GM11168 (cell line): ENCODE results near the gene CFAP69.

ENCODE experiments used
- in situ Hi-C: fragments of 300-500 bp; cut with MboI; formaldehyde crosslinking; loops from one replicate; pipeline ENCODE4 v1.12.0; 2022; ENCODE audit warnings: low sequenced_read_pairs; ENCODE audit not compliant: unreplicated experiment

The CFAP69 gene

DNA sequence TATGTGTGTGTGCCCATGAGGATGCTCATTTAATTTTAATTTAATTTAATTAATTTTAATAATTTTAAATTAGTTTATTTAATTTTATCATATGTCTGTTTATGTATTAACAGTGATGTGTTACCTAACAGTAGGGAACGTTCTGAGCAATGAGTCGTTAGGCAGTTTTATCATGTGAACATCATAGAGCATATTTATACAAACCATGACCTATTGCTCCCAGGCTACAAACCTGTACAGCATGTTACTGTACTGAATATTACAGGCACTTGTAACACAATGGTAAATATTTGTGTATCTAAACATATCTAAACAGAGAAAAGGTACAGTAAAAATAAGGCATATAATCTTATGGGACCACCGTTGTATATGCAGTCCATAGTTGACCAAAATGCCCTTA lies 13.7 kb upstream of the CFAP69 start:
- in situ Hi-C loops, result no loop called here

DNA sequence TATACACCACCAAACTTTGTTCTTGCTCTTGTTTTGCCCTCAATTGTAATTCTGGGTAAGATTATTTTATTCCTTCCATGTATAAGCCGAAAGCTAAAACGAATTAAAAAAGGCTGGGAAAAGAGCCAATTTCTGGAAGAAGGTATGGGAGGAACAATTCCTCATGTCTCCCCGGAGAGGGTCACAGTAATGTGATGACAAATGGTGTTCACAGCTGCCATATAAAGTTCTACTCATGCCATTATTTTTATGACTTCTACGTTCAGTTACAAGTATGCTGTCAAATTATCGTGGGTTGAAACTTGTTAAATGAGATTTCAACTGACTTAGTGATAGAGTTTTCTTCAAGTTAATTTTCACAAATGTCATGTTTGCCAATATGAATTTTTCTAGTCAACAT lies 12.5 kb upstream of the CFAP69 start:
- in situ Hi-C loops, result no loop called here

DNA sequence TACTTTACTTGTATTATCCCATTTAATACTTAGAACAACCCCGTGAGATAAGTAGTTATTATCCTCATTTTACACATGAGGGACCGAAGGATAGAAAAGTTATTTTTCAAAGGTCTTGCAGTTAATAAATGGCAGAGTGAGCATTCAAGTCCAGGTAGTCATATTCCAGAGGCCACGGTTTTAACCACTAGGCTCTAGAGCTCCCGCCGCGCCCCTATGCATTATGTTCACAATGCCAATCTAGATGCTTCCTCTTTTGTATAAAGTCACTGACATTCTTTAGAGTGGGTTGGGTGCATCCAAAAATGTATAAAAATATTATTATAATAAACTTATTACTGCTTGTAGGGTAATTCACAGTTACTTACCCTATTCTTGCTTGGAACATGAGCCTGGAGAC lies 11.4 kb upstream of the CFAP69 start:
- in situ Hi-C loops, result no loop called here

DNA sequence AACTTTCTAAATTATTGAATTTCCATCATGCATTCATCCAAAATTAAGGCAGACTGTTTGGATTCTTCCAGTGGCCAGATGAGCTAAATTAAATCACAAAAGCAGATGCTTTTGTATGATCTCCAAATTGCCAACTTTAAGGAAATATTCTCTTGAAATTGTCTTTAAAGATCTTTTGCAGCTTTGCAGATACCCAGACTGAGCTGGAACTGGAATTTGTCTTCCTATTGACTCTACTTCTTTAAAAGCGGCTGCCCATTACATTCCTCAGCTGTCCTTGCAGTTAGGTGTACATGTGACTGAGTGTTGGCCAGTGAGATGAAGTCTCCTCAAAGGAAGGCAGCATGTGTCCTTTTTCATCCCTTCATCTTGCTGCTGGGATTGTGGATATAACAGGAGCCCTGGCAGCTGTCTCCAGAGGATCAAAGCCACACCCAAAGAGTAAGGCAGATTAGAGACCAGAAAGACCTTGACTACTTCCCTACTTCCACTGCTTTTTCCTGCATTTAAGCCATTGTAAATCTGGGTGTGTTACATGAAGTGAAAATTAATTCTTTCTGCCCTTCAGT lies 8.2 kb upstream of the CFAP69 start:
- in situ Hi-C loops, result no loop called here

DNA sequence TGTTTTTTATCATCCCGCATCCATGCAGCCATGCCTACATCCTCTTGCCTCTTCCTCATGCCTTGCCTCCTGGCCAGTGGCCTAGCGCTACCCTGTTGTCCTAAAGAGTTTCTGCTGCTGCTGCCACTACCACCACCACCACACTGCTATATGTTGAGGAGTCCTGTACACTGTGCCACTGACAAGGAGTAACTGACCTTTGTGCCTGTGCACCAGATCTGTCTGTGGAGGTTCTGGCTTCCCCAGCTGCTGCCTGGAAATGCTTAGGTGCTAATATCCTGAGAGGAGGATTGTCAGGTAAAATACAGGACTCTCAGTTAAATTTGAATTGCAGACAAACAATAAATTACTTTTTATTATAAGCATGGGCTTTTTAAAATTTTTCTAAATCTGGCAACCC lies 7.0 kb upstream of the CFAP69 start:
- in situ Hi-C loops, result no loop called here

DNA sequence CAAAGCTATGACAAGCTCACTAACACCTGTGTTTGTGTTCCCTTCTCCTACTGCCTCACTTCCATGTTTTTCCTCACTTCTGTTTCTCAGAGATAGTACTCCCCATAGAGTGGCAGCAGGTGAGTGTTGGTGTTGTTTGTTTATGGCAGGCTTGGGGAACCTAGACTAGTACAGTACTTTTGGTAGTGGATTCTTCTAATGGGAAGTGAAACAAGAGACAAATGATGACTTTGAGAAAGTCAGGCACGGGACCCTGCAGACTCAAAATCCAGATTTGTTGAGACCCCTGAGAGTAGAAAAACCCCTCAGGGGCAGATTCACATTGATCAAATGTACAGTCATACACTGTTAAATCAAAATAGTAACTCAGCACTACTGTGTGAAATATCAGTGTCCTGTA lies 6.4 kb upstream of the CFAP69 start:
- in situ Hi-C loops, result no loop called here

DNA sequence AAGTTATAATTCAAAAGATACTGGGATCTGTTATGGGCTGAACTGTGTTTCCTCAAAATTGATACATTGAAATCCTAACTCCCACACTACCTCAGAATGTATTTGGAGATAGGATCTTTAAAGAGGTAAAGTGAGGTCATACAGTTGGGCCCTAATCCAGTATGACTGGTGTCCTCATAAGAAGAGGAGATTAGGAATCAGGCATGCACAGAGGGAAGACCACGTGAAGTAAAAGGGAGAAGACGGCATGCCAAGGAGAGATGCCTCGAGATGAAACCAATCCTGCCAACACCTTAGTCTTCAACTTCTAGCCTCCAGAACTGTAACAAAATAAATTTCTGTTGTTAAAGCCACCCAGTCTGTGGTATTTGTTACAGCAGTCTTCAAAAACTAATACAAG lies 5.9 kb upstream of the CFAP69 start:
- in situ Hi-C loops, result no loop called here

DNA sequence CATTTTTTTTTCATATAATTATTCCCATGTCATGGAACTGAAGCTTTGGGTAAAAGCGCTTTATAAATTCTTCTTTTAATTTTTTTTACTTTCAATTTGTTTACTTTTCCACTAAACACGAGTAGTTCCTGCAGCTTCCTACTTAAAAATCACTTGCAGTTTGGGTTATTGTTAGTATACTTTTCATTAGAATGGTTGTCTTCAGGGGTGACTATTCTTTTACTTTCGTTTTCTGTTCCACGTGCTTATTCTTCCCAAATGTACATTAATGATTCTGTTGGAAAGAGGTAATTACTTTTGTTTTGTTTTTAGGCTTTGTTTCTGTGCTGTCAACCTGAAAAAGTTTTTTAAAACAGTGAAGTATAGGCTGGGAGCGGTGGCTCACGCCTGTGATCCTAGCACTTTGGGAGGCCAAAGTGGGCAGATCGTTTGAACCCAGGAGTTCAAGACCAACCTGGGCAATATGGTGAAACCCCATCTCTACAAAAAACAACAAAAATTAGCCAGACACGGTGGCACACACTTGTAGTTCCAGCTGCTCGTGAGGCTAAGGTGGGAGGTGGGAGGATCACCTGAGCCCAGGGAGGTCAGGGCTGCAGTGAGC lies 5.2 kb upstream of the CFAP69 start:
- in situ Hi-C loops, result no loop called here

DNA sequence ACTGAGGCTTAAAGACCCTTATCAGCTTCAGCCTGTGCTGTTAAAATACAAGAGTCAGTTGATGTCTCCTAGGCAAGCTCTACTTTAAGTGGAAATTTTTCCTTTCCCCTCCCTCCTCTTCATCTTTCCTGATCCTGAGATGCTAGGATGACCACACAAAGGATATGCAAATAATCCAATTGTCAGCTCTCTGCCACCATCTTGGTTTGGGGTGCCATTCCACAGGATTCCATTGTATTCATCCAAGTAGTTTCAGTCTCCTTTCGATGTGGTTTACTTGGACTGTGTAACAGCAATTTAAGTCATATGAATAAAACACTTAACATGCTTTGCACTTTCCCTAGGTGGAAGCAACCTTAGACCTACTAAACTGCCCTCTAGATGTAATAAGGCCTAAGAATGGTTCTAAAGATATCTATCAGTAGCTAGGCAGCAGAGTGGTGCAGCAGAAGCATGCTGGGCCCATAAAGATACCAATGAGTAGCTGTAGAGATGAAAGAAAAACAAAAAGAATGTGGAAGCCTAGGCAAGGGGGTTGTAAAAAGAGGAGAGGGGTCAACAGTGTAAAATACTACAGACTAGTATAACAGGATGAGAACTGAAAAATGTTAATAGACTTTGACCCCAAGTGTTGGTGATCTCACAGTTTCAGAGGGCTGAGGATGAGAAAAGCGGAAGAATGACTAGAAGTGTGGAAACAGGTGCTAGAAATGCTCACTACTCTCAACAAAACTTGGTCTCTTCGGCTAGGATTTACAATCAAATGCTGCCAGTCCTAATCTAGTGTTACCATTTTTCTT lies 2.4 kb upstream of the CFAP69 start:
- in situ Hi-C loops, result no loop called here

DNA sequence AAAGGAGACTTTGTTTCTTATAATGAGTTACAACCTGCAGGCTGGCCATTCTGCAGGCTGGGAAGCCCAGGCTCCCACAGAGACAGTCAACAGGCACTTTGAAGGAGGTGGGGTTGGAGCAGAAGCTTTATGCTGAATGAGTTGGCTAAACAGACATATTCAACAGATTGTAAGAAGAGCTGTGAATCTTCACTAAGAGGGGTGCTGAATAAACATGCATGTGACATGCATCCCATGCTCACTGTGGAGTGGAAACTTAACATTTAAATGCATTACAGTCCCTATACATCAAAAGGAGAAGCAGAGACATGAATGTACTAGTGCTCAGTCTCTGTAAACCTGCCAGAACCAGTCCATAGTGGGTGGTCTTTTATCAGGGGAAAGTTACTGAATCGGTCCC lies 1.4 kb upstream of the CFAP69 start:
- in situ Hi-C loops, result no loop called here

DNA sequence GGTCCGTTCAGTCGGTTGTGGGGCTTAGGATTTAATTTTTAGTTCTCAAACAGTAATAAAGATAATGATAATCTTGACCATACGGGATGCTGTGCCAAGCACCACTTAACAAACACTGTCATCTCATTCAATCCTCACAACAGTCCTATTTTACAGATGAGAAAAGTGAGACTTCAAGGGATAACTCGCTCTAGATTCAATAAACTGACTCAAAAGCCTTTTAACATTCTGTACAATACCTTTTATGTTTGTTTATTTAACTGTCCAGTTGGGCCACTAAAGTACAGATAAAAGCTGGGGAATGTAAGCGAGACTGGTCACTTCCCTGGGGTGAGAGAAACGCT lies 437 bp upstream of the CFAP69 start:
- in situ Hi-C loops, result no loop called here

DNA sequence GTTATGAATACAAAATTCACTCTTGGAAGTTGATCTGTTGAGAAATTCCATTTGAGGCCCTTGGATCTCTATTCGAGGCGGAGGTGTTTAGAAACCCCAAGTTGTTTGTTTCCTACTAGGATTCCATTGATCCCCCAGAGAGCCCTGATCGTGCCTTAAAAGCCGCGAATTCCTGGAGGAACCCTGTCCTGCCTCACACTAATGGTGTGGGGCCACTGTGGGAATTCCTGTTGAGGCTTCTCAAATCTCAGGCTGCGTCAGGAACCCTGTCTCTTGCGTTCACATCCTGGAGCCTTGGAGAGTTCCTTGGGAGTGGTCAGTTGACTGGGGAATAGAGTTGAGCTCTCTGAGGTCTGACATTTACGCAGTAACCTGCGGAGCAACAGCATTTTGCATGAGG lies 1.2 kb downstream of the CFAP69 start:
- in situ Hi-C loops, result no loop called here

DNA sequence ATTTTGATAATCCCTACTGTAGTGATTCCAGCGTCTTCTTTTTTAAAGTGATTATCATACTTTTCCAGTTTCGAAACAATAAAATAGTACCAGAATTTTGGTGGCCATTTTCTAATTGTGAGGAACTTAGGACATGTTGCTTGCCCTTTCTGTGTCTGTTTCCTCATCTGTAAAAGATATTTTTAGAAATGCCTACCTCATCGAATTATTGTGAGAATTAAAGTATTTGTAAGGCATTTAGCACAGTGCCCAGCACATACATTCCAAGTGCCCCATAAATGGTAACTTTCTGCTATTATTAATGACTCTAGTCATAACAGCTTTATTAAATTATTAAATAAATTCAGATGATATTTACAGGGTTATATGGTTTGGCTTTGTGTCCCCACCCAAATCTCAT lies 3.7 kb downstream of the CFAP69 start:
- in situ Hi-C loops, result no loop called here

DNA sequence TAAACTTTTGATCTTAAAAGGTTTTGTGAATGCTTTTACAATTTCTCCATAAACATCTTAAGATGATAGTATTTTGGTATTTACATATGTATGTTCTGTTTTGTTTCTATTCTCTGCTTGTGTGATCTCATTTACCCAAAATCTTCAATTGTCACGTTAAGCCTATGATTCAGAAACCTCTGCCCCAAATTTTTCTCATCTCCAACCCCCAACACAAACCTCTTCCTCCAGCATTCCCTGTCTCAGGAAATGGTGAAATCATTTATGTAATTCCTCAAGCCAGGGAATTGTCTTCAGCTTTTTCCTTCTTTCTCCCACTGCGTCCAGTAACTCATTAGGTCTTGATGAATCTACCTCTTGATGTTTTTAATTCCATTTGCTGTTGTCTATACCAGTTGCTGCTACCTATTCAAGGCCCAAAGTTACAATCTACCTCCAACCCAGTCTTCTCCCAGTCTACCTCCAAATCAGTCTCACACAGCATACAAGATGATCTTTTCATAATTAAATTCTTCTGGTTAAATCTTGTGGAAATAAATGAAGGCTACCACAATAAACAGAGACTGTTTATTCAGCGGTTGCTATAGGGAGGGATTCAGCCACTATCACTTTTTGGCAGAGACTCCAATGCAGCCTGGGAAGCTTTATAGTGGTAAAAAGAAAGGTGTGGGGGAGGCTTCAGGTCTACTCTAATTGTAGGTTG lies 5.8 kb downstream of the CFAP69 start:
- in situ Hi-C loops, result loop anchor here (25.0 kb wide), 1 partner anchor 88 kb away; the partner anchor contains the start of gene STEAP1

DNA sequence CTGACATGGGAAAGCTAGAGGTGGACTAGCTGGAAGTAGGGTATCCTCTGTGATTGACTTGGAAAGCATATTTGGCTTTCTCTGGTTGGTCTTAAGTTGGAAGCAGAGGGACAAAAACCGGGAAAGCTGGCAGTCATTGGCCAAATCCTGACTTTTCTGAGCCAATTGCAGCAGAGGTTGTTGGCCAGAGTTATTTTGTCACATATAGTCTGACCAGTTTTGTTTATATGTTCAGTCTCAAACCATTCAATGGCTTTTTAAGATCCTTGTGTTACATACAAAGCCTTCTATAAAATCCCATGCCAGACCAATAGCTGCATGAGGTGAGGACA lies 6.3 kb downstream of the CFAP69 start:
- in situ Hi-C loops, result loop anchor here (25.0 kb wide), 1 partner anchor 89 kb away; the partner anchor contains the start of gene STEAP1

DNA sequence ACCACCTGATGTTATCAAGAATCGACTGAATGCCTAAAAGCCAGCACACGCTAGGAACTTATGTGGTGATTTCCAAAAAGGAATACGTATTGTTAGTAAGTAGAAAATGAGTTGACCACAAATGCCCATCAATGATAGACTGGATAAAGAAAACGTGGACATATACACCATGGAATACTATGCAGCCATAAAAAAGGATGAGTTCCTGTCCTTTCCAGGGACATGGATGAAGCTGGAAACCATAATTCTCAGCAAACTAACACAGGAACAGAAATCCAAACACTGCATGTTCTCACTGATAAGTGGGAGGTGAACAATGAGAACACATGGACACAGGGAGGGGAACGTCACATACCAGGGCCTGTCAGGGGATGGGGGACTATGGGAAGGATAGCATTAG lies 11.0 kb downstream of the CFAP69 start:
- in situ Hi-C loops, result loop anchor here (25.0 kb wide), 1 partner anchor 94 kb away; the partner anchor contains the start of gene STEAP1

DNA sequence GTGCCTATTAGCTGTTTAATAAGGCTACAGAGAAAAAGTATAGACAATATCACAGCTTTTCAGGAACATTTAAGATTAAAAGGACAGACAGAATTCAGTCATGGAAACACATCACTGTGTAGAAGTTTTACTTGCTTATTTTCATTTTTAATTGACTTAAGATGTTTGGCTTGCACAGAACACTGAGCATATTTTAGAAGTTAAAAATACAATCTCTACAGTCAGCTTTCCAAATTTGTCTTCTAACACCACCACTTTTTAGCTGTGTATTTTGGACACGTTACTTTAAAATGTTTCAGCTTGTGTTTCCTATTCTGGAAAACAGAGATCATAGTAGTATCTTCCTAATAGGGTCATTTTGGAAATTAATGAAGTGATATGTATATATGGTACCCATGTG lies 11.8 kb downstream of the CFAP69 start:
- in situ Hi-C loops, result loop anchor here (25.0 kb wide), 1 partner anchor 94 kb away; the partner anchor contains the start of gene STEAP1

DNA sequence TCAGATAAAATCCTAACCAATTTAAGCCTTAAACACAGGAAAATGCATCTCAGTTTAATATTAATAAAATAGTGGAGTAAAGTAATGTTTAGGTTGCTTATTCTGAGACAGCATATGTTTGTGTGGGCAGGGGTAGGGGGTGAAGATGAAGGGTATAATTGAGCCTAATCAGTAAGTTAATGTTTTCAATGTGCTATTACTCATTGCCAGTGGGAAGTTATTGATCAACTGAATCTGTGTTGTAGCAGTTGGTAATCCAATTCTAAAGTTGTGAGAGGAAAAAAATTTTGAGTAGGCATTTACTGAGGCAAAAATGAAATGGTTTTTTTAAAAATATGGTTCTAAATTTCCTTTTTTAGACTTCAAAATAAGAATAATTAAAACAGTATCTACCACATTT lies 16.5 kb downstream of the CFAP69 start:
- in situ Hi-C loops, result loop anchor here (25.0 kb wide), 1 partner anchor 99 kb away; the partner anchor contains the start of gene STEAP1

DNA sequence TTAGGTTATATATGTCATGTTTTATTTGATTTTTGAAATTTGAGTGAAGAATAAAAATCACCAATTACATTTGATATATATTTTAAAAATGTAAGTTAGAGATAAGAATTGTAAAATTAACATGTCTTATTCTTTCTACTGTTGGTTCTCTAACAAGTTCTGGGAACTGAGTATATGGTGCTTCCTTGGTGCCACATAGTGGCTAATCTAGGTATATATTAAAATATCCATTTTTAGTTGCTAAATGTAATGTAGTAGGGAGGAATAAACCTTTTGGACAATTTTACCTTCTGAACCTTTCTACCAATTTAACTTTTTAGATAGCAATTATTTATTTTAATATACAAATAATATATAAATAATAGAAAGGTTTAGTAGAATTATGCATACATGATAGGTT lies 17.5 kb downstream of the CFAP69 start:
- in situ Hi-C loops, result loop anchor here (25.0 kb wide), 1 partner anchor 100 kb away; the partner anchor contains the start of gene STEAP1

DNA sequence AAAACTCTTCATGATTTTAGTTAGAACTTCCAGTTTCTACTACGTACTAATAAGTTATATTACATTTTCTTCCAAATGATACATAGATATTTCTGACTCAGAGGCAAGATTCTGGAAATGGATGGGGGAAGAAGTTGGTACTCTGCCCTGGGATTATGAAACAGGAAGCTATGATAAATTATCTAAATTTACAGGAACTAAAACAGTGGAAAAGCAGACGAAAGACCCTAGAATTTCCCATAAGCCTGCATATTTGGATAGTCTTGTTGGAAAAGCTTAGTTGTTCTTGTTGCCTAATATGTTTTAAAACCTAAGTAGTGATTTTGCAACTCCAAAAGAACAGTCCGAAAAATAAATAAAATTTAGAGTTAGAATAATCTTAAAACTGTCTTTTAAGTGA lies 21.8 kb downstream of the CFAP69 start:
- in situ Hi-C loops, result loop anchor here (25.0 kb wide), 1 partner anchor 105 kb away; the partner anchor contains the start of gene STEAP1
